K562 (cell line): ENCODE data around the gene ECI1.

Experiments
- BHLHE40 ChIP-seq: IDR thresholded peaks from 2 replicates; pipeline ENCODE4 v1.6.1; 2011; ENCODE audit warnings: low read length, improper control_type of control experiment
- CTCF ChIP-seq, 3 experiments: IDR thresholded peaks in 2 of 3; conservative IDR thresholded peaks in 1 of 3; 2 replicates each; pipeline ENCODE4 v1.5.1; 2011 to 2012; ENCODE audit warnings: low read length in 3 of 3, mild to moderate bottlenecking in 3 of 3, control low read depth in 2 of 3, improper control_type of control experiment in 1 of 3, inconsistent platforms in 1 of 3, low read depth in 1 of 3, mixed read lengths in 1 of 3, moderate library complexity in 1 of 3; ENCODE audit not compliant: insufficient read depth in 2 of 3
- EP400 ChIP-seq: fragments of 450-650 bp; IDR thresholded peaks from 2 replicates; pipeline ENCODE4 v1.6.1; 2017; ENCODE audit warnings: antibody characterized with exemption, mild to moderate bottlenecking, moderate library complexity
- IRF9 ChIP-seq: fragments of 450-650 bp; IDR thresholded peaks from 2 replicates; pipeline ENCODE4 v1.6.1; 2016; ENCODE audit warnings: missing biosample characterization, missing genetic modification characterization
- MAX ChIP-seq: sonication (generic); formaldehyde crosslinking; IDR thresholded peaks from 2 replicates; pipeline ENCODE4 v1.9.0; 2022; ENCODE audit warnings: mild to moderate bottlenecking, missing genetic modification reagents
- ZNF263 ChIP-seq: sonication (generic); formaldehyde crosslinking; IDR thresholded peaks from 2 replicates; pipeline ENCODE4 v1.8.0; 2022; ENCODE audit warnings: mild to moderate bottlenecking, missing genetic modification reagents, borderline replicate concordance

GRCh38 chr16:2208308-2208707, 43.1 kb downstream of the ECI1 start:
- TF ChIP-seq IRF9 (no peak), CTCF (IDR thresholded peaks at IDR 0.05 in 2 of 3, conservative IDR thresholded peaks at IDR 0.05 in 1 of 3; ENCODE audit: insufficient read depth in 2 of 3, low read depth in 1 of 3, low read length in 3 of 3) (no peak), MAX (no peak), ZNF263 (CRISPR knock-in tag) (no peak), EP400 (no peak), BHLHE40 (no peak)
